Ovary (tissue), 9 donors: ENCODE results near the gene MMAB. TPM values are rescaled to one million over a fixed set of nuclear protein-coding genes. Genes with fewer than 3 reads are reported as not detected.

Experiments
- DNase-seq, 5 donors: peaks; one replicate each; pipeline ENCODE4 v3.0.0-alpha.2; 2019 to 2020
- H3K27ac ChIP-seq, 2 donors: fragments of 200-600 bp; one replicate each; pipeline versions ENCODE4 v1.5.1 to v1.8.0; 2019 to 2022
- H3K27me3 ChIP-seq: fragments of 200-600 bp; one replicate; pipeline ENCODE4 v1.8.0; 2022
- H3K36me3 ChIP-seq: fragments of 200-600 bp; sonication (generic); one replicate; pipeline ENCODE4 v1.5.1; 2019
- H3K4me1 ChIP-seq: one replicate; pipeline ENCODE4 v1.8.1; 2013; ENCODE audit warnings: mild to moderate bottlenecking, moderate library complexity; ENCODE audit not compliant: insufficient read depth
- H3K4me3 ChIP-seq: fragments of 200-600 bp; sonication (generic); one replicate; pipeline ENCODE4 v1.5.1; 2017
- H3K9me3 ChIP-seq, 2 donors: fragments of 200-600 bp in 1 of 2; sonication (generic) in 1 of 2; one replicate each; pipeline versions ENCODE4 v1.5.1 to v1.8.1; 2013 to 2019; ENCODE audit warnings: mild to moderate bottlenecking in 1 of 2, moderate library complexity in 1 of 2
- EP300 ChIP-seq: sonication (generic); formaldehyde crosslinking; IDR thresholded peaks from one replicate; pipeline ENCODE4 v1.6.1; 2017; ENCODE audit warnings: antibody characterized with exemption
- POLR2A ChIP-seq: fragments of 450-650 bp; IDR thresholded peaks from one replicate; pipeline ENCODE4 v1.6.1; 2017; ENCODE audit warnings: antibody characterized with exemption, mild to moderate bottlenecking, moderate library complexity
- WGBS, 3 donors: extraction: QIAGEN DNeasy Blood & Tissue Kit in 1 of 3; methylation state at CpG; one replicate each; pipeline versions ENCODE4 v1.1.5 to v1.1.7; 2013 to 2017; 5-methylcytosine and 5-hydroxymethylcytosine counted together
- intact Hi-C, 4 donors: fragments of 100-400 bp; cut with DNase I; formaldehyde crosslinking; loops; one replicate each; pipeline versions ENCODE4 v1.11.0 to v1.15.1; 2022 to 2023
- polyA plus RNA-seq, 2 donors: library from polyadenylated mRNA; stranded (reverse); fragments of 200-250 nt in 1 of 2; fragments of 350-450 nt in 1 of 2; fragmentation: Illumina TruSeq in 1 of 2; extraction: RNeasy Lipid Tissue Mini Kit (QIAGEN cat#74804) in 1 of 2; gene quantifications; one replicate each; pipeline ENCODE4 v1.2.3, GENCODE V29; 2013 to 2014
- total RNA-seq, 7 donors: library from RNA; depleted of rRNA in 2 of 7; stranded (reverse); fragments of >200 nt in 2 of 7; fragmentation: NEBNext Ultra II Directional in 3 of 7; extraction: Animal tissue kit (Norgen Biotek cat#: 25700) in 3 of 7; gene quantifications; one replicate each; pipeline versions ENCODE4 v1.1.0 to v1.2.4, GENCODE V29; 2016 to 2023
- TF ChIP-seq, protein P1 (sequence below), 3 donors: fragments of 450-650 bp in 2 of 3; fragments of 200-600 bp in 1 of 3; IDR thresholded peaks; one replicate each; pipeline versions ENCODE4 v1.5.1 to v1.8.0; 2016 to 2022; ENCODE audit warnings: antibody characterized with exemption in 3 of 3, mild to moderate bottlenecking in 1 of 3
- donor health status: DM: no; HTN: no; CAD: no; lungs with moderate emphysema.
- donor health status: DM: no; HTN: no; CAD: no.
- donor health status: Bipolar disorder and iron deficiency.
- donor health status: DM: yes; HTN: yes; CAD: no.
- donor health status: DM: no; HTN: no; CAD: no.
- donor health status: DM: yes; HTN: yes; CAD: no.

MMAB gene
- total and polyA plus RNA-seq, 9 donors: 20.2 to 94.9 (median 33.2) TPM

DNA sequence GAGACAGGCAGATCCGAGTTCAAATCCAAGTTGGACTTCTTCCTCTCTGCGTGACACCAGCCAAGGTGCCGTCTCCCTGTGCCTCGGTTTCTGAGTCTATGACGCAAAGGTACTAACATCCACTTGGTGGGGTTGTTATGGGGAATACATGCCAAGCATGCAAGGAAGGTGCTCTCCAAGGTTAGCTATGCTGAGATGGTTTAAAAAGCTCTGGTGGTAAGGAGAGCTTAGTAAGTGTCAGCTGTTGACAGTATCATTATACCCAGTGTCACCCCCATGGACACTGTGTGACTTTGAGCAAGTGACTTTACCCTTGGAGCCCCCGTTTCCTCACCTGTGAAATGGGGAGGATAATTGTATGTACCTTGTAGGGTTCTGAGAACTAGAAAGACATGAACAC lies 22.2 kb downstream of the MMAB start:
- no peaks in the 10 kb centered on the region for H3K36me3 ChIP-seq
- no peak for DNase-seq
- H3K4me1 ChIP-seq: no peaks in the 10 kb centered on the region
- H3K9me3 ChIP-seq: no peaks in the 10 kb centered on the region
- H3K4me3 ChIP-seq: no peak overlapping the region
- TF ChIP-seq POLR2A: no peak
- TF ChIP-seq, protein P1, sequence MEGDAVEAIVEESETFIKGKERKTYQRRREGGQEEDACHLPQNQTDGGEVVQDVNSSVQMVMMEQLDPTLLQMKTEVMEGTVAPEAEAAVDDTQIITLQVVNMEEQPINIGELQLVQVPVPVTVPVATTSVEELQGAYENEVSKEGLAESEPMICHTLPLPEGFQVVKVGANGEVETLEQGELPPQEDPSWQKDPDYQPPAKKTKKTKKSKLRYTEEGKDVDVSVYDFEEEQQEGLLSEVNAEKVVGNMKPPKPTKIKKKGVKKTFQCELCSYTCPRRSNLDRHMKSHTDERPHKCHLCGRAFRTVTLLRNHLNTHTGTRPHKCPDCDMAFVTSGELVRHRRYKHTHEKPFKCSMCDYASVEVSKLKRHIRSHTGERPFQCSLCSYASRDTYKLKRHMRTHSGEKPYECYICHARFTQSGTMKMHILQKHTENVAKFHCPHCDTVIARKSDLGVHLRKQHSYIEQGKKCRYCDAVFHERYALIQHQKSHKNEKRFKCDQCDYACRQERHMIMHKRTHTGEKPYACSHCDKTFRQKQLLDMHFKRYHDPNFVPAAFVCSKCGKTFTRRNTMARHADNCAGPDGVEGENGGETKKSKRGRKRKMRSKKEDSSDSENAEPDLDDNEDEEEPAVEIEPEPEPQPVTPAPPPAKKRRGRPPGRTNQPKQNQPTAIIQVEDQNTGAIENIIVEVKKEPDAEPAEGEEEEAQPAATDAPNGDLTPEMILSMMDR (IDR thresholded peaks at IDR 0.05): no peak
- TF ChIP-seq EP300: no peak
- 81 to 86% (median 82%) methylated on average over 6 of the region's 6 CpGs for WGBS, 3 donors
- H3K27ac ChIP-seq: no peak overlapping the region
- intact Hi-C loops: no loop called here
- H3K27me3 ChIP-seq: no peaks in the 10 kb centered on the region

DNA sequence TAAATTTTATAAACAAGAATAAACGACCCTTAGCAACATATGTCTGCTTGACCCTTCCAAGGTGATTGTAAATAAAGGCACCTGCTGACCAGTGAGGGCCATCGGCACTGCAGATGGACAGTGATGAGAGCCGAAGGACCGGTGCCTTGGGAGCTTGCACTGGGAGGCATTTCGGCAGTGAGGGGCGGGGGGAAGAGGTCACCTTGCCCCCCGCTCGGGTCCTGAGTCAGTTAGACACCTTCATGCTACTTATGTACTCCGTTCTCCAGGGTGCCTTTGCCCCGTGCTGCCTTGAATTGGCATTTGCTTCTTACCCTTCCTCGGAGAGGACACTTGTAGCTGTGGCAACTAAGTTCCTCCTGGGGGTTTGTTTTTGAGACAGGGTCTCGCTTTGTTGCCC lies 23.0 kb downstream of the MMAB start:
- H3K27ac ChIP-seq: no peak overlapping the region
- intact Hi-C loops: no loop called here
- H3K9me3 ChIP-seq: no peaks in the 10 kb centered on the region
- no peak overlapping the region for H3K4me3 ChIP-seq
- no peaks in the 10 kb centered on the region for H3K36me3 ChIP-seq
- no peaks in the 10 kb centered on the region for H3K4me1 ChIP-seq
- no peak for DNase-seq
- H3K27me3 ChIP-seq: no peaks in the 10 kb centered on the region
- TF ChIP-seq, protein P1 (IDR thresholded peaks at IDR 0.05): no peak
- TF ChIP-seq EP300 (no peak), POLR2A (no peak)
- WGBS, 3 donors: 22 to 43% (median 30%) methylated on average over 12 of the region's 12 CpGs

DNA sequence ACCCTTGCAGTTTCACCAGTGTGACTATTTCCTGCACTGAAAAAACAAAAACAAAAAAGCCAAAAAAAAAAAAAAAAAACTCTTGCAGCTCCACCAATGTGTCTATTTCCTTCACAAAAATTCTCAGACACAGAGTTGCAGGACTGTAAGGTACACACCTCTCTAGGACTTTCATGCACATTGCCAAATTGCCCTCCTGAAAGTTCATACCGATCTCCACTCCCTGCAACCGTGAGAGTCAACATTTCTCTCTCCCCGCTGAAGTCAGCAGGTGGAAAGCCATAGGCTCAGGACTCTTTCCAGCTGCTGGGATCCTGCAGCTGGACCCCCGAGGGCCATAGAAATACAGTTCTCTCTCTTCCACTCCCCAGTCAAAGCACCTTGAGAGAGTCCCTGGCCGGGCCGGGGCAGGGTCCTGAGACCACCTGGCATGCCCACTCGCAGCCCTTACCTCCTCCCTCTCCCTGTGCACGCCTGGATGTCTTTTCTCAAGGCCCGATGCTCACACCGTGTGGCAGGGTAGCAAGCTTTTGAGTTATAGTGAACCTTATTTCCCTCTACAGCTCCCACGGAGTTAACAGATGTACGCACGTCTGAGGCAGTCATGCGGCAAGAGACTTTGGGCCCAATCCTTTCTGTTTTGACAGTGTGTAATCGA lies 23.6 kb downstream of the MMAB start:
- DNase-seq: no peak
- Histone ChIP-seq H3K36me3 (no peaks in the 10 kb centered on the region), H3K4me3 (no peak overlapping the region), H3K9me3 (no peaks in the 10 kb centered on the region), H3K27me3 (no peaks in the 10 kb centered on the region), H3K27ac (no peak overlapping the region), H3K4me1 (no peaks in the 10 kb centered on the region)
- intact Hi-C loops: no loop called here
- WGBS, 3 donors: 5 to 16% (median 5%) methylated on average over 15 of the region's 15 CpGs
- TF ChIP-seq, protein P1 (IDR thresholded peaks at IDR 0.05): no peak
- TF ChIP-seq EP300 (no peak), POLR2A (no peak)

- H3K9me3 ChIP-seq: no peaks in the 10 kb centered on the region
- TF ChIP-seq, protein P1 (IDR thresholded peaks at IDR 0.05): no peak
- TF ChIP-seq POLR2A (no peak), EP300 (no peak)
- DNase-seq: no peak
- no peaks in the 10 kb centered on the region for H3K27me3 ChIP-seq
- H3K4me3 ChIP-seq: no peak overlapping the region
- H3K27ac ChIP-seq: no peak overlapping the region
- intact Hi-C loops: no loop called here
- 67 to 73% (median 68%) methylated on average over 4 of the region's 4 CpGs for WGBS, 3 donors
- no peaks in the 10 kb centered on the region for H3K4me1 ChIP-seq
- H3K36me3 ChIP-seq: no peaks in the 10 kb centered on the region
These were observed 25.0 kb downstream of the MMAB start for GRCh38 chr12:109548258-109548657.
